ENCODE measurements around the gene KCNJ14. TPM values are rescaled to one million over a fixed set of nuclear protein-coding genes. Genes with fewer than 3 reads are reported as not detected.

KCNJ14 gene
- total and polyA plus RNA-seq, 2 of the 8 experiments (the other 6 are each of a cell fraction or from before 2014, with no cell fraction given) = 0.45 to 0.89 TPM

DNA sequence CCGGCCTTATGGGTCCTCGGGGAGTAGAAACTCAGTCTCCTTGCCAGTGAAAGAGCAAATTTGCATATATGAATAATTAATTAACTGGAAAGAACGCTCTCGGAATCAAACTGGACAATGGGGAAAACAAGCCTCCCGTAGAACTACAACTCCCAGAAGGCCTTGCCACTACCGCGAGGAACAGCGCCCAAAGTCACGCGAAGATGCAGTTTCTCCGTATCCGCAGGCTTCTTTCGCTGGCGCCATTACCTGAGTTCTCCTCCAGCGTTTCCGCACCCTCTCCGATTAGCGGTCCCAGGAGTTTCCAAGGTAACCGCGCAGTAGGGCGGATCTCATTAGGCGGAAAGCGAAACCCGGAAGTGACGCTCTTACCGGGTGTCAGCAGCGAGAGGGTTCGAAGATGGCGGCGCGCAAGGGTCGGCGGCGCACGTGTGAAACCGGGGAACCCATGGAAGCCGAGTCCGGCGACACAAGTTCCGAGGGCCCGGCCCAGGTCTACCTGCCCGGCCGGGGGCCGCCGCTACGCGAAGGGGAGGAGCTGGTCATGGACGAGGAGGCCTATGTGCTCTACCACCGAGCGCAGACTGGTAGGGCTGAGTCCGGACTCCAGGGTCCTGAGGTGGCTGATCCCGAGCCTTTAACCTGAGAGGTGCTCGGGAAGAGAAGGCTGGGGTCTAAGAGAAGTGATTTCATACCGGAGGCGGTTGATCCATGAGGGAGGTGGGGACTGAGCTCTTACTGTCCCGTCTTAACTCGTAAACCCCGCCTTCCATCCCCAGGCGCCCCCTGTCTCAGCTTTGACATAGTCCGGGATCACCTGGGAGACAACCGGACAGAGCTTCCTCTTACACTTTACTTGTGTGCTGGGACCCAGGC, 9.5 kb upstream of the KCNJ14 start, which contains the start of gene GRWD1:
Gene GRWD1, plus strand, starts transcription at position 378 of the 876 bp plus-strand sequence. Its CDS starts 23 bp downstream, at position 401.
- Histone ChIP-seq H2BK5ac (ENCODE audit: low read depth, low read length) (peak within 1 kb of the TSS; percentile 63), H3K27me3 (replicated peaks in 1 of 4; ENCODE audit: control insufficient read depth in 3 of 4, extremely low read depth in 1 of 4, insufficient read depth in 3 of 4, low read length in 3 of 4) (no peaks in the 10 kb centered on the region), H3K18ac (ENCODE audit: extremely low read depth, low read length) (no peak within 1 kb of the TSS; the same call in 1 of the 2 replicates), H3K9ac (replicated peaks in 1 of 4; ENCODE audit: extremely low read depth in 1 of 4, low read depth in 3 of 4, low read length in 3 of 4) (peak within 1 kb of the TSS; percentile 64 to 93 (median 92)), H2BK12ac (ENCODE audit: low read depth, low read length) (no peak within 1 kb of the TSS; the same call in 1 of the 2 replicates), H3K56ac (replicated peaks; ENCODE audit: insufficient read length, low read depth, low read length) (peak within 1 kb of the TSS; percentile 62), H4K91ac (replicated peaks; ENCODE audit: insufficient read length, low read length) (peak within 1 kb of the TSS; percentile 61), H3K4me2 (ENCODE audit: insufficient read depth in 1 of 2, low read depth in 2 of 2, low read length in 2 of 2) (peak within 1 kb of the TSS; percentile 53 to 85), H3K14ac (ENCODE audit: insufficient read length) (no peak within 1 kb of the TSS), H3K79me2 (ENCODE audit: control insufficient read depth in 1 of 2, insufficient read depth in 2 of 2, low read length in 2 of 2) (peaks cover 0 to 8% of the 10 kb centered on the region in 2 experiments; a peak in 2 of 4 replicates), H2BK15ac (ENCODE audit: low read length) (no peak within 1 kb of the TSS), H2AFZ (ENCODE audit: low read length) (peak within 1 kb of the TSS; percentile 54), H3K4me1 (replicated peaks in 1 of 4; ENCODE audit: control insufficient read depth in 3 of 4, insufficient read depth in 4 of 4, low read length in 3 of 4) (peaks cover 0 to 5% (median 4%) of the 10 kb centered on the region in 4 experiments; a peak in 4 of 7 replicates), H3K79me1 (ENCODE audit: low read depth, low read length) (peaks cover 2% of the 10 kb centered on the region; the same call in 1 of the 2 replicates), H3K4me3 (ENCODE audit: extremely low read depth in 1 of 4, insufficient read depth in 2 of 4, low read depth in 3 of 4, low read length in 4 of 4) (peak within 1 kb of the TSS; percentile 80 to 99 (median 95)), H3K23me2 (ENCODE audit: low read depth, low read length) (peaks cover 9% of the 10 kb centered on the region), H2AK5ac (ENCODE audit: low read depth, low read length) (no peak within 1 kb of the TSS), H4K5ac (ENCODE audit: insufficient read length, low read depth, low read length) (peak within 1 kb of the TSS; percentile 63), H4K8ac (ENCODE audit: extremely low read depth, insufficient read depth, low read length) (peak within 1 kb of the TSS; percentile 98; the same call in 1 of the 2 replicates), H3K36me3 (ENCODE audit: control insufficient read depth in 2 of 4, insufficient read depth in 4 of 4, low read length in 3 of 4) (peaks cover 12 to 32% (median 26%) of the 10 kb centered on the region in 4 experiments), H4K20me1 (replicated peaks in 1 of 2; ENCODE audit: control insufficient read depth in 1 of 2, insufficient read depth in 2 of 2, low read length in 2 of 2) (peaks cover 0 to 11% of the 10 kb centered on the region in 2 experiments), H3K27ac (ENCODE audit: low read depth, low read length) (peak within 1 kb of the TSS; percentile 62), H2BK120ac (replicated peaks; ENCODE audit: low read depth, low read length) (no peak within 1 kb of the TSS), H2BK20ac (ENCODE audit: low read length) (no peak within 1 kb of the TSS), H3K4ac (replicated peaks; ENCODE audit: insufficient read length, low read depth, low read length) (peak within 1 kb of the TSS; percentile 61), H3K23ac (ENCODE audit: insufficient read length) (no peak within 1 kb of the TSS), H3K9me3 (ENCODE audit: insufficient read depth in 2 of 2, low read depth in 1 of 2, low read length in 1 of 2) (no peaks in the 10 kb centered on the region)
- CTCF ChIA-PET (ENCODE audit: partially characterized antibody) = interaction anchor here (0.7 to 1.9 kb wide), 10 partner anchors 10 to 169 kb away, joined by 3 to 8 read pairs (median 4); partner anchors contain the start of genes KCNJ14 and KDELR1
- POLR2A ChIA-PET (ENCODE audit: partially characterized antibody) = interaction anchor here (0.6 to 3.0 kb wide), 27 partner anchors 8 to 112 kb away, joined by 3 to 17 read pairs (median 4); partner anchors contain the start of genes GRIN2D, KCNJ14, KDELR1 and TMEM143
- peak; percentile 90 to 91 for DNase-seq (ENCODE audit: low read depth in 1 of 2, low spot score in 2 of 2)
- 1% methylated on average over 60 of the region's 61 CpGs; no CpG with 5 or more reads in 1 of the 2 experiments for WGBS, 2 experiments (ENCODE audit: extremely low coverage in 1 of 2, insufficient coverage in 1 of 2, insufficient read length in 1 of 2, insufficient replicate concordance in 2 of 2, low coverage in 1 of 2, low lambda C conversion rate in 2 of 2, missing lambda C conversion rate in 1 of 2)
- peak; percentile 89 for FAIRE-seq
- TF ChIP-seq TAF1 (IDR thresholded peaks at IDR 0.05; ENCODE audit: low read depth, low read length) (peak; percentile 78), SP1 (IDR thresholded peaks at IDR 0.05; ENCODE audit: low read depth, low read length) (no peak), TAF7 (optimal IDR thresholded peaks at IDR 0.05; ENCODE audit: borderline replicate concordance, low read depth, low read length) (peak; percentile 75), SP4 (IDR thresholded peaks at IDR 0.05; ENCODE audit: low read length) (no peak), CREB1 (IDR thresholded peaks at IDR 0.05) (peak; percentile 95), EP300 (IDR thresholded peaks at IDR 0.05; ENCODE audit: borderline replicate concordance in 1 of 2, low read depth in 2 of 2, low read length in 2 of 2) (no peak), SIX5 (IDR thresholded peaks at IDR 0.05; ENCODE audit: low read depth, low read length) (peak; percentile 83), SIN3A (conservative IDR thresholded peaks at IDR 0.05 in 1 of 2, IDR thresholded peaks at IDR 0.05 in 1 of 2; ENCODE audit: low read depth in 1 of 2, low read length in 2 of 2) (peak; percentile 74 to 95; a peak in 3 of 4 replicates)
- TF ChIP-seq, protein P1, sequence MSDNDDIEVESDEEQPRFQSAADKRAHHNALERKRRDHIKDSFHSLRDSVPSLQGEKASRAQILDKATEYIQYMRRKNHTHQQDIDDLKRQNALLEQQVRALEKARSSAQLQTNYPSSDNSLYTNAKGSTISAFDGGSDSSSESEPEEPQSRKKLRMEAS (IDR thresholded peaks at IDR 0.05) = peak; percentile 95
- TF ChIP-seq, protein P2, sequence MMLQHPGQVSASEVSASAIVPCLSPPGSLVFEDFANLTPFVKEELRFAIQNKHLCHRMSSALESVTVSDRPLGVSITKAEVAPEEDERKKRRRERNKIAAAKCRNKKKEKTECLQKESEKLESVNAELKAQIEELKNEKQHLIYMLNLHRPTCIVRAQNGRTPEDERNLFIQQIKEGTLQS (IDR thresholded peaks at IDR 0.05; ENCODE audit: insufficient read depth, low read depth, low read length) = 0 out of 2 replicates have a peak, but pooled peaks have one; percentile 9

Measured in H1 (cell line).